ENCODE measurements around the gene SPR. TPM values are rescaled to one million over a fixed set of nuclear protein-coding genes. Genes with fewer than 3 reads are reported as not detected.

SPR gene
- total RNA-seq, 3 donors from 2014 or later = 7.7 to 11.2 (median 8.5) TPM

DNA sequence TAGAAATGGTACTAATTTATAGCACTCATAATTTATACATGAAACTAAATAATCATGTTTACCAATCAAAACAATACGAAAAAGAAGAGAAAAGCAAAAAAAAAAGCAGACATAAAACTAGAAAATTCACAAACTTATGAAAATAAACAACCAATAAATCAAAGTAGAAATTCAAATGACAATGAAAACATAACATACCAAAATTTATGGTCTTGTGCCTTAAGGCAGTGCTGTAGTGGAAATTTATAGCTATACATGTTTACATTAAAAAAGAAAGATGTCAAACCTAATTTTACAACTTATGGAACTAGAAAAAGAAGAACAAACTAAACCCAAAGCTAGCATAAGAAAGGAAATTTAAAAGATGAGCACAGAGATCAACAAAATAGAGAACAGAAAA, 16.1 kb upstream of the SPR start:
- H3K9me3 Mint-ChIP-seq = peaks cover 14% of the 10 kb centered on the region
- DNase-seq (no peak), ATAC-seq (no peak)
- H3K4me3 Mint-ChIP-seq = no peak overlapping the region
- no peaks in the 10 kb centered on the region for H3K4me1 Mint-ChIP-seq (ENCODE audit: low read depth)
- H3K36me3 Mint-ChIP-seq (ENCODE audit: insufficient read depth) = no peaks in the 10 kb centered on the region
- H3K27me3 Mint-ChIP-seq (ENCODE audit: low read depth) = peaks cover 31% of the 10 kb centered on the region

- Mint-ChIP-seq H3K4me1 (ENCODE audit: low read depth) (no peaks in the 10 kb centered on the region), H3K4me3 (no peak overlapping the region), H3K36me3 (ENCODE audit: insufficient read depth) (no peaks in the 10 kb centered on the region), H3K27me3 (ENCODE audit: low read depth) (peaks cover 31% of the 10 kb centered on the region), H3K9me3 (peaks cover 14% of the 10 kb centered on the region)
- no peak for ATAC-seq
- no peak for DNase-seq
Observed at GRCh38 chr2:72871880-72872279, 15.3 kb upstream of the SPR start.

DNA sequence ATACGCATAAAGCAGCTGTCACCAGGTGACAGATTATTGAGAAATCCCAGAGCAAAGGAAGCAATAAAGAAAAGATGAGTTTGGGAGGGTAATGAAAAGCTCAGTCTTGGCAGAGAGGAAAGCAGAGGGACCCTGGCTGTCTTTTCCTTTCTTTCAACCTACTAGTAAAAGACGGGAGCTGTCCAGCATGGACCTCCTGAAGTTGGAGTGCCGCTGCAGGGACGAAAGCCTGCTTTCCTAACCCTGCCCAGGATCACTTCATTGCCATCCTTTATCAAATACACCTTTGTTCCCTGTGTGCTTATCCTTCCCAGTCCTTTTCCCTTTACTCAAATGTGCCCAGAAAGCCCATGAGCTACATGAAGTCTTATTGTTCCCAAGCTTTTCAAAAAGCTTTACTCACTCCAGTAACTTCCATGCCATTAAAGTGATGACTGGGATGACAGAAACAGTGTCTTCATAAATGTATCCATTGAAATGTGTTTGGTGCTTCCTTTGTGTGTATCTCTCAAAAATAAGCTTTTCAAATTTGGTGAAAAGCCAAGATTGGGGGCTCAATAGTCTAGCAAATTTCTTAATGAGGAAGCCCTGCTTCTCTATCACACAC, 3.7 kb upstream of the SPR start:
- no peak for DNase-seq
- peaks cover 55% of the 10 kb centered on the region for H3K27me3 Mint-ChIP-seq (ENCODE audit: low read depth)
- no peak for ATAC-seq
- H3K4me3 Mint-ChIP-seq = no peak overlapping the region
- peaks cover 3% of the 10 kb centered on the region for H3K4me1 Mint-ChIP-seq (ENCODE audit: low read depth)
- no peaks in the 10 kb centered on the region for H3K36me3 Mint-ChIP-seq (ENCODE audit: insufficient read depth)
- H3K9me3 Mint-ChIP-seq = no peaks in the 10 kb centered on the region

- Mint-ChIP-seq H3K9me3 (no peaks in the 10 kb centered on the region), H3K4me3 (peak overlapping the region; percentile 61), H3K36me3 (ENCODE audit: insufficient read depth) (no peaks in the 10 kb centered on the region), H3K4me1 (ENCODE audit: low read depth) (peaks cover 3% of the 10 kb centered on the region), H3K27me3 (ENCODE audit: low read depth) (peaks cover 65% of the 10 kb centered on the region)
- DNase-seq (no peak), ATAC-seq (no peak)
Observed at GRCh38 chr2:72886505-72887031, 640 bp upstream of the SPR start.

DNA sequence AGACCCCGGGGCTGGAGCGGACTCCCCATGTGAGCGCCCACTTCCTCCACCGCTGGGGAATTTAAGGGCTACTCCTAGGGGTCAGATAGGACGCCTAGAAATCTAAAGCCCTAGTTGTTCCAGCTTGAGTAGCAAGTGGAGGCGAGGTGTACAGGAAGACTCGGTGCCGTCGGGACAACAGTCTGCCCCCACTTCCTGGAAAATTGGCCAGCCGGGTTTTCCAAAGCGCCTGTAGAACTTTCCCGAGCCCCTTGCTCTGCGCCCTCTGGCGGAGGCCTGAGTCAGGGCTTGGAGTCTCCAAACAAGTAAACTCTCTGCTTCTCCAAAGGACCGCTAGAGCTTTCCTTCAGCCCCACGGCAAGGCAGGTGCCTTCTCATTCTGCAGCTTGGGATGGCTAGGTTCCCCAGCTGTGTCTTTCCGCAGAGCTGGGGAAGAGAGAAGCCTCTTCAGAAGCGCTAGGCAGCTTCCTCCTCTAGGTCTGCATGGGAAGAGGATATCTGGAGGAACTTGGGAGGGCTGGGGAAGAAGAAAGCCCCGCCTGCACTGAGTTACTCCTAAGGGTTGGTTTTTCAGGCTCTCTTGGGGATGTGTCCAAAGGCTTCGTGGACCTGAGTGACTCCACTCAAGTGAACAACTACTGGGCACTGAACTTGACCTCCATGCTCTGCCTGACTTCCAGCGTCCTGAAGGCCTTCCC, 681 bp downstream of the SPR start:
- peak; percentile 45 for DNase-seq
- peak; percentile 53 to 65 for ATAC-seq
- peaks cover 59% of the 10 kb centered on the region for H3K27me3 Mint-ChIP-seq (ENCODE audit: low read depth)
- H3K9me3 Mint-ChIP-seq = no peaks in the 10 kb centered on the region
- peaks cover 3% of the 10 kb centered on the region for H3K4me1 Mint-ChIP-seq (ENCODE audit: low read depth)
- no peaks in the 10 kb centered on the region for H3K36me3 Mint-ChIP-seq (ENCODE audit: insufficient read depth)
- peak overlapping the region; percentile 73 for H3K4me3 Mint-ChIP-seq

GRCh38 chr2:72888438-72889202, 1.4 kb downstream of the SPR start:
- ATAC-seq (no peak), DNase-seq (no peak)
- Mint-ChIP-seq H3K9me3 (no peaks in the 10 kb centered on the region), H3K4me3 (peak overlapping the region; percentile 38), H3K4me1 (ENCODE audit: low read depth) (peaks cover 3% of the 10 kb centered on the region), H3K36me3 (ENCODE audit: insufficient read depth) (no peaks in the 10 kb centered on the region), H3K27me3 (ENCODE audit: low read depth) (peaks cover 59% of the 10 kb centered on the region)

DNA sequence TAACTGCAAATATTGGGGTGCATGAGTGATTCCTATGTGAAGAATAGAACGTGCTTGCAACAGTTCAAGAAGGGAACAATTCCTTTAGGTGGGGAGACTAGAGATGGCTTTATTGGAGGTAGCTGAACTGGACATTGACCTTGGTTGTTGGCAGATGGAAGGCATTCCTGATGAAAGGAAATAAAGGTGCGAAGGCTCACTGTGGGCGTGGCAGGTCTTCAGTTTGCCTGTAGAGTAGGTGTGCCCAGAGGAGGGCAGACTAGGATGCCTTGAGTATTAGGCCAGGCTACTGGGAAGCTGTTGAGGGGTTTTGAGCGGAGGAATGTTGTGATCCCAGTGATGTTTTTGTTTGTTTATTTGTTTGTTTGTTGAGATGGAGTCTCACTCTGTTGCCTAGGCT, 2.8 kb downstream of the SPR start:
- no peak for DNase-seq
- no peak for ATAC-seq
- Mint-ChIP-seq H3K36me3 (ENCODE audit: insufficient read depth) (no peaks in the 10 kb centered on the region), H3K27me3 (ENCODE audit: low read depth) (peaks cover 65% of the 10 kb centered on the region), H3K9me3 (no peaks in the 10 kb centered on the region), H3K4me1 (ENCODE audit: low read depth) (peaks cover 3% of the 10 kb centered on the region), H3K4me3 (no peak overlapping the region)

DNA sequence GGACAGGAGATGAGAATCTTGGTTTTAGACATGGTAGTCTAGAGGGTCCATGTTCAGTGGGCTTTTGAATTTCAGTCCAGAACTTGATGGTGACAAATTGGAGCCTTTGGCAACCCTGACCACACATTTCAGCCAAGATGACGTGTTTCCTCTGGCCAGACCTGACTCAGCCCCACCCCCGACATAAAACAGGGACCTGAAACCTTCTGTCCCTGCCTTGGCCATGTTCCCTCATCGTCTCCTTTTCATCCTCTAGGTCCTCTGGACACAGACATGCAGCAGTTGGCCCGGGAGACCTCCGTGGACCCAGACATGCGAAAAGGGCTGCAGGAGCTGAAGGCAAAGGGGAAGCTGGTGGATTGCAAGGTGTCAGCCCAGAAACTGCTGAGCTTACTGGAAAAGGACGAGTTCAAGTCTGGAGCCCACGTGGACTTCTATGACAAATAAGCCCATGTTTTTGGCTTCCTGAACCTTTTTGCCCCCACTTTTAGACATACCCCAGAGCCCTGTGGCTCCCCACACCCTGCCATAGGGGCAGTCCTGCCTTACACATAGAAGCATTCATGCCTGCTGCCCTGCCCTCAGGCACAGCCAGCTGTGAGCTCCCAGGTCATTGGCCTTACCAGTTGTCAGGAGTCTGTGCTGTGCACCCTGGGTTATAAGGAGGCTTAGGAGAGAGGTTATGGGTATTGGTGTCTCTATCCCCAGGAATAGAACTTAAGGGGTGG, 4.0 kb downstream of the SPR start:
- Mint-ChIP-seq H3K27me3 (ENCODE audit: low read depth) (peaks cover 65% of the 10 kb centered on the region), H3K4me1 (ENCODE audit: low read depth) (peaks cover 4% of the 10 kb centered on the region), H3K9me3 (no peaks in the 10 kb centered on the region)

DNA sequence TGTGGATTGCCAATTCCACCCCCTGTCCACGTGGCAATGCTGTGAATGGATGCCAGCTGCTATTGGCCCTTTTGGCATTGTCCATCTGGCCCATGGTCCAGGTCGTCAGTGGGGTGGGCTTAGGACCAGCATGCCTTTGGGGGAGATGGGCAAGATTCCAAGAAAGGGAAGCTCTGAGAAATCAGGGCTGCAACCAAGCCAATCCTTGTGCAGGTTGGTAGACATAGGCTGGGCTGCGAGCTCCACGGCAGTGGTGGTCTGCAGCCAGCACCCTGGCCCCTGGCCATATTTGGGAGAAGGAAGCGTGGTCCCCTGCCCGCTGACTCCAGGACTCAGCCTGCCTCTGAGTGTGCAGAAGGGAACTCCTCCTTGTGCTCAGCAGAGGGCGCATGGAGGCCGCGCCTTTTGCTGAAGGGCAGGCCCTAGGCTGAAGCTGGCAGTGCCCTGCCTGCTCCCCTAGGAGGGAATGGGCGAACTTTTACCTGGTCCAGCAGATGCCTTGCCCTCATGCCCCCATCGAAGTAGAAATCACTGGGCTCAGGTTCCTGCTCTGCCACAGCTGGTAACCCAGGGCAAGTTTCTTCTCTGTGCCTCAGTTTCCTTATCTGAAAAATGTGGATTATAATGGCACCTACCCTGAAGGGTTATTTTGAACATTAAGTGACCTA, 5.4 kb downstream of the SPR start:
- H3K4me1 Mint-ChIP-seq (ENCODE audit: low read depth) = peaks cover 4% of the 10 kb centered on the region
- DNase-seq = peak; percentile 38
- H3K4me3 Mint-ChIP-seq = no peak overlapping the region
- ATAC-seq = peak; percentile 85 to 87
- H3K9me3 Mint-ChIP-seq = no peaks in the 10 kb centered on the region
- no peaks in the 10 kb centered on the region for H3K36me3 Mint-ChIP-seq (ENCODE audit: insufficient read depth)
- H3K27me3 Mint-ChIP-seq (ENCODE audit: low read depth) = peaks cover 65% of the 10 kb centered on the region

More for the DNA sequence above, 4.0 kb downstream of the SPR start:
- H3K36me3 Mint-ChIP-seq (ENCODE audit: insufficient read depth) = no peaks in the 10 kb centered on the region
- DNase-seq (no peak), ATAC-seq (no peak)
- H3K4me3 Mint-ChIP-seq = no peak overlapping the region

- H3K4me3 Mint-ChIP-seq = no peak overlapping the region
- DNase-seq = no peak
- peaks cover 1% of the 10 kb centered on the region for H3K4me1 Mint-ChIP-seq (ENCODE audit: low read depth)
- no peaks in the 10 kb centered on the region for H3K36me3 Mint-ChIP-seq (ENCODE audit: insufficient read depth)
- no peaks in the 10 kb centered on the region for H3K9me3 Mint-ChIP-seq
- H3K27me3 Mint-ChIP-seq (ENCODE audit: low read depth) = peaks cover 70% of the 10 kb centered on the region
- ATAC-seq = peak; percentile 60 to 71
Observed at GRCh38 chr2:72893594-72894319, 6.5 kb downstream of the SPR start.

- ATAC-seq (no peak), DNase-seq (no peak)
- H3K36me3 Mint-ChIP-seq (ENCODE audit: insufficient read depth) = no peaks in the 10 kb centered on the region
- peaks cover 1% of the 10 kb centered on the region for H3K4me1 Mint-ChIP-seq (ENCODE audit: low read depth)
- H3K9me3 Mint-ChIP-seq = no peaks in the 10 kb centered on the region
- H3K4me3 Mint-ChIP-seq = no peak overlapping the region
- peaks cover 63% of the 10 kb centered on the region for H3K27me3 Mint-ChIP-seq (ENCODE audit: low read depth)
Observed at GRCh38 chr2:72894514-72894913, 7.3 kb downstream of the SPR start.

GRCh38 chr2:72895154-72895553, 7.9 kb downstream of the SPR start:
- peaks cover 1% of the 10 kb centered on the region for H3K4me1 Mint-ChIP-seq (ENCODE audit: low read depth)
- H3K27me3 Mint-ChIP-seq (ENCODE audit: low read depth) = peaks cover 58% of the 10 kb centered on the region
- DNase-seq (no peak), ATAC-seq (no peak)
- H3K4me3 Mint-ChIP-seq = no peak overlapping the region
- H3K36me3 Mint-ChIP-seq (ENCODE audit: insufficient read depth) = no peaks in the 10 kb centered on the region
- no peaks in the 10 kb centered on the region for H3K9me3 Mint-ChIP-seq

DNA sequence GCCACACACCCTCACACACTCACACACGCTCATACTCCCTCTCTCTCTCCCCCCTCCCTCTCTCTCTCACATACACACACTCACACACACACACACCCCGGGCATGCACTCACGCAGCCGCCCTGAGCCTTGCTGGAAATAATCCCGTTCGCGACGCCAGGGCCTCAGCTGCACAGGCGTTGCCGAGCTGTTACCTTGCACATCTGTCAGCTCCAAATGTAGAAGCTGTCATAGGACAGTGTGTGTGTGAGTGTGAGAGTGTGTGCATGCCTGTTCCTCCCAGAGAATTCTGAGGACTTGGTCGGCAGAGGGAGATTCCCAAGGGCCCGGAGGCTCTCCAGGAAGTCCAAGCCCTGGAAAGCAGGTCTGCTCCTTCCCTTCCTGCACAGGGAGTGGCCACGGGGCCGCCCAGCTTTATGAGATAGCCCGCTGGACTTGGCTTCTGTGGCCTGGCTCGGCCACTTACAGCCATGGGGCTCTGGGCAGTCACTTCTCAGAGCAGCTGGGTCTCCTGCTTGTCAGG, 8.6 kb downstream of the SPR start:
- peaks cover 1% of the 10 kb centered on the region for H3K4me1 Mint-ChIP-seq (ENCODE audit: low read depth)
- no peaks in the 10 kb centered on the region for H3K9me3 Mint-ChIP-seq
- H3K36me3 Mint-ChIP-seq (ENCODE audit: insufficient read depth) = no peaks in the 10 kb centered on the region
- DNase-seq = no peak
- peaks cover 59% of the 10 kb centered on the region for H3K27me3 Mint-ChIP-seq (ENCODE audit: low read depth)
- no peak for ATAC-seq
- no peak overlapping the region for H3K4me3 Mint-ChIP-seq
